Liver (tissue), 9 donors: Measurements from ENCODE around the gene PNKP. TPM values are rescaled to one million over a fixed set of nuclear protein-coding genes. Genes with fewer than 3 reads are reported as not detected.

Experiments used
- DNase-seq: peaks from one replicate; pipeline ENCODE4 v3.0.0-alpha.2; 2017; ENCODE audit warnings: low spot score
- H3K27ac ChIP-seq, 2 donors: one replicate each; pipeline ENCODE4 v1.7.0; 2013; ENCODE audit warnings: inconsistent platforms in 2 of 2, low read length in 2 of 2, control low read depth in 1 of 2, low read depth in 1 of 2, mild to moderate bottlenecking in 1 of 2
- H3K27me3 ChIP-seq, 4 donors: one replicate each; pipeline versions ENCODE4 v1.6.1 to v1.7.0; 2013; ENCODE audit warnings: low read length in 3 of 4, inconsistent platforms in 1 of 4, mild to moderate bottlenecking in 1 of 4, moderate library complexity in 1 of 4; ENCODE audit not compliant: control insufficient read depth in 4 of 4, insufficient read depth in 4 of 4
- H3K36me3 ChIP-seq, 4 donors: one replicate each; pipeline versions ENCODE4 v1.6.1 to v1.7.0; 2013; ENCODE audit warnings: low read length in 3 of 4, mild to moderate bottlenecking in 3 of 4, low read depth in 1 of 4, moderate library complexity in 1 of 4; ENCODE audit not compliant: control insufficient read depth in 4 of 4, insufficient read depth in 3 of 4
- H3K4me1 ChIP-seq, 4 donors: one replicate each; pipeline versions ENCODE4 v1.6.1 to v1.7.0; 2013; ENCODE audit warnings: low read length in 3 of 4, mild to moderate bottlenecking in 3 of 4, moderate library complexity in 1 of 4; ENCODE audit not compliant: control insufficient read depth in 4 of 4, insufficient read depth in 4 of 4
- H3K4me3 ChIP-seq, 3 donors: one replicate each; pipeline versions ENCODE4 v1.6.1 to v1.7.0; 2013; ENCODE audit warnings: low read length in 3 of 3, control low read depth in 1 of 3, low read depth in 1 of 3, mild to moderate bottlenecking in 1 of 3
- H3K9ac ChIP-seq, 2 donors: one replicate each; pipeline ENCODE4 v1.7.0; 2013; ENCODE audit warnings: low read length in 2 of 2, mild to moderate bottlenecking in 2 of 2, moderate library complexity in 2 of 2, control low read depth in 1 of 2, low read depth in 1 of 2
- H3K9me3 ChIP-seq, 4 donors: one replicate each; pipeline versions ENCODE4 v1.6.1 to v1.7.0; 2013; ENCODE audit warnings: low read length in 3 of 4; ENCODE audit not compliant: control insufficient read depth in 4 of 4
- EGR1 ChIP-seq, 2 donors: IDR thresholded peaks; 2 replicates each; pipeline ENCODE4 v1.6.1; 2016 to 2018; ENCODE audit warnings: antibody characterized with exemption in 2 of 2, low read depth in 2 of 2
- FOXA1 ChIP-seq: IDR thresholded peaks from 2 replicates; pipeline ENCODE4 v1.6.1; 2016; ENCODE audit warnings: antibody characterized with exemption
- GABPA ChIP-seq, 2 donors: IDR thresholded peaks in 1 of 2; conservative IDR thresholded peaks in 1 of 2; 2 replicates each; pipeline ENCODE4 v1.6.1; 2016; ENCODE audit warnings: antibody characterized with exemption in 2 of 2, mild to moderate bottlenecking in 1 of 2, moderate library complexity in 1 of 2
- HNF4A ChIP-seq, 2 donors: conservative IDR thresholded peaks; 2 replicates each; pipeline ENCODE4 v1.6.1; 2016; ENCODE audit warnings: antibody characterized with exemption in 2 of 2, mild to moderate bottlenecking in 2 of 2
- HNF4G ChIP-seq: IDR thresholded peaks from 2 replicates; pipeline ENCODE4 v1.6.1; 2016; ENCODE audit warnings: antibody characterized with exemption
- JUND ChIP-seq, 2 donors: IDR thresholded peaks; 2 replicates each; pipeline ENCODE4 v1.6.1; 2016; ENCODE audit warnings: antibody characterized with exemption in 2 of 2
- NR2F2 ChIP-seq: IDR thresholded peaks from 2 replicates; pipeline ENCODE4 v1.6.1; 2016; ENCODE audit warnings: antibody characterized with exemption
- RAD21 ChIP-seq, 2 donors: IDR thresholded peaks; 2 replicates each; pipeline ENCODE4 v1.6.1; 2016; ENCODE audit warnings: antibody characterized with exemption in 2 of 2, mild to moderate bottlenecking in 2 of 2
- RXRA ChIP-seq, 2 donors: IDR thresholded peaks; 2 replicates each; pipeline ENCODE4 v1.6.1; 2017 to 2018; ENCODE audit warnings: antibody characterized with exemption in 2 of 2, mild to moderate bottlenecking in 1 of 2
- SP1 ChIP-seq: IDR thresholded peaks from 2 replicates; pipeline ENCODE4 v1.6.1; 2018; ENCODE audit warnings: antibody characterized with exemption, mild to moderate bottlenecking
- TAF1 ChIP-seq: conservative IDR thresholded peaks from 2 replicates; pipeline ENCODE4 v1.6.1; 2016; ENCODE audit warnings: antibody characterized with exemption, mild to moderate bottlenecking
- YY1 ChIP-seq: IDR thresholded peaks from 2 replicates; pipeline ENCODE4 v1.6.1; 2016; ENCODE audit warnings: antibody characterized with exemption, mild to moderate bottlenecking
- WGBS: extraction: QIAGEN DNeasy Blood & Tissue Kit; methylation state at CpG from one replicate; pipeline ENCODE4 v1.1.7; 2013; 5-methylcytosine and 5-hydroxymethylcytosine counted together
- polyA plus RNA-seq, 2 donors: library from polyadenylated mRNA; stranded (reverse) in 1 of 2; unstranded in 1 of 2; fragments of 200-250 nt in 1 of 2; fragments of >200 nt in 1 of 2; fragmentation: Nextera tagmentation in 1 of 2; extraction: Ambion mirVana in 1 of 2; gene quantifications; one replicate each; pipeline versions ENCODE4 v1.2.1 to v1.2.3, GENCODE V29; 2013 to 2015
- total RNA-seq, 2 donors: library from RNA; depleted of rRNA; stranded (reverse); fragments of >200 nt; gene quantifications; one replicate each; pipeline ENCODE4 v1.2.3, GENCODE V29; 2014
- TF ChIP-seq, protein P1 (sequence below): IDR thresholded peaks from 2 replicates; pipeline ENCODE4 v1.6.1; 2016; ENCODE audit warnings: antibody characterized with exemption, mild to moderate bottlenecking
- TF ChIP-seq, protein P2 (sequence below): IDR thresholded peaks from 2 replicates; pipeline ENCODE4 v1.6.1; 2016; ENCODE audit warnings: antibody characterized with exemption
- TF ChIP-seq, protein P3 (sequence below): fragments of 150-350 bp; IDR thresholded peaks from 2 replicates; pipeline ENCODE4 v1.5.1; 2017; ENCODE audit warnings: improper control_type of control experiment, low read depth, low read length; ENCODE audit not compliant: missing input control
- TF ChIP-seq, protein P4 (sequence below): IDR thresholded peaks from 2 replicates; pipeline ENCODE4 v1.6.1; 2016; ENCODE audit warnings: antibody characterized with exemption
- TF ChIP-seq, protein P5 (sequence below): IDR thresholded peaks from 2 replicates; pipeline ENCODE4 v1.6.1; 2016; ENCODE audit warnings: antibody characterized with exemption
- donor health status: healthy.
- donor health status: healthy.
- donor health status: healthy.
- donor health status: healthy.
- donor health status: healthy.

The PNKP gene
- total and polyA plus RNA-seq, 4 donors: 17.3 to 30.9 (median 19.8) TPM

DNA sequence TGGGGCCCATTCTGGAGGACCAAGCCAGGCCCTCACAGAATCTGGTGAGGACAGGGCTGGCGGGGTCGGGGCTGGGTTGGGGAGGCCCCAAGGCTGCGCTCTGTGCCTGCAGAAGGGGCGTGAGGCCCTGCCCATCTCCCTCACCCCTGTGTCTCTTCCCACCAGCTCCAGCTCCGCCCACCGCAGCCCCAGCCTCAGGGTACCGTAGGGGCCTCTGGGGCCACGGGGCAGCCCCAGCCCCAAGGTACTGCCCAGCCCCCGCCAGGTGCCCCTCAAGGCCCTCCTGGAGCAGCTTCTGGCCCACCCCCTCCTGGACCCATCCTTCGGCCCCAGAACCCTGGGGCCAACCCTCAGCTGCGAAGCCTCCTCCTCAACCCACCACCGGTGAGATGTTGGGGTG, 31.8 kb downstream of the PNKP start:
- WGBS: 98% methylated on average over 12 of the region's 12 CpGs
- H3K9ac ChIP-seq: no peak overlapping the region

DNA sequence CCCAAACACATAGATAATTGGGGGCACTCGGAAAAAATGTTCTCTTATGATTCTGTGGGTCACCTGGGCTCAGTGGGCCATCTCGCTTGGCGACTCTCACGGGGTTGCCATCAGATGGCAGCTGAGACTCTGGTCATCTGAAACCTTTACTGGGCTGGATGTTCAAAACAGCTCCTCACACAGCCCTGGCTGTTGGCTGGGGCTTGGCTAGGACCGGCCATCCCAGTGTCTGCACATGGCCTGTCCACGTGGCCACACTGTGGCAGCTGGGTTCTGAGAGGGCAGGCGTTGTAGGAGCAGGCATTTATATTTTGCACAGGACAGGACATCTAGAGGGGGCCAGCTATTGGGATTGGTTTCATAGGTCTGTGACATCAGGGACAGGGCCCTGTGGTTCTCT, 33.8 kb downstream of the PNKP start:
- Histone ChIP-seq H3K9ac (no peak overlapping the region), H3K27ac (no peak overlapping the region)
- 97% methylated on average over 7 of the region's 7 CpGs for WGBS
- TF ChIP-seq SP1: no peak
- TF ChIP-seq EGR1 (IDR thresholded peaks at IDR 0.05; ENCODE audit: low read depth in 2 of 2): no peak
- TF ChIP-seq TAF1: no peak
- no peak for TF ChIP-seq HNF4G
- TF ChIP-seq, protein P1, sequence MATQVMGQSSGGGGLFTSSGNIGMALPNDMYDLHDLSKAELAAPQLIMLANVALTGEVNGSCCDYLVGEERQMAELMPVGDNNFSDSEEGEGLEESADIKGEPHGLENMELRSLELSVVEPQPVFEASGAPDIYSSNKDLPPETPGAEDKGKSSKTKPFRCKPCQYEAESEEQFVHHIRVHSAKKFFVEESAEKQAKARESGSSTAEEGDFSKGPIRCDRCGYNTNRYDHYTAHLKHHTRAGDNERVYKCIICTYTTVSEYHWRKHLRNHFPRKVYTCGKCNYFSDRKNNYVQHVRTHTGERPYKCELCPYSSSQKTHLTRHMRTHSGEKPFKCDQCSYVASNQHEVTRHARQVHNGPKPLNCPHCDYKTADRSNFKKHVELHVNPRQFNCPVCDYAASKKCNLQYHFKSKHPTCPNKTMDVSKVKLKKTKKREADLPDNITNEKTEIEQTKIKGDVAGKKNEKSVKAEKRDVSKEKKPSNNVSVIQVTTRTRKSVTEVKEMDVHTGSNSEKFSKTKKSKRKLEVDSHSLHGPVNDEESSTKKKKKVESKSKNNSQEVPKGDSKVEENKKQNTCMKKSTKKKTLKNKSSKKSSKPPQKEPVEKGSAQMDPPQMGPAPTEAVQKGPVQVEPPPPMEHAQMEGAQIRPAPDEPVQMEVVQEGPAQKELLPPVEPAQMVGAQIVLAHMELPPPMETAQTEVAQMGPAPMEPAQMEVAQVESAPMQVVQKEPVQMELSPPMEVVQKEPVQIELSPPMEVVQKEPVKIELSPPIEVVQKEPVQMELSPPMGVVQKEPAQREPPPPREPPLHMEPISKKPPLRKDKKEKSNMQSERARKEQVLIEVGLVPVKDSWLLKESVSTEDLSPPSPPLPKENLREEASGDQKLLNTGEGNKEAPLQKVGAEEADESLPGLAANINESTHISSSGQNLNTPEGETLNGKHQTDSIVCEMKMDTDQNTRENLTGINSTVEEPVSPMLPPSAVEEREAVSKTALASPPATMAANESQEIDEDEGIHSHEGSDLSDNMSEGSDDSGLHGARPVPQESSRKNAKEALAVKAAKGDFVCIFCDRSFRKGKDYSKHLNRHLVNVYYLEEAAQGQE: no peak
- TF ChIP-seq HNF4A (conservative IDR thresholded peaks at IDR 0.05): no peak
- TF ChIP-seq, protein P2, sequence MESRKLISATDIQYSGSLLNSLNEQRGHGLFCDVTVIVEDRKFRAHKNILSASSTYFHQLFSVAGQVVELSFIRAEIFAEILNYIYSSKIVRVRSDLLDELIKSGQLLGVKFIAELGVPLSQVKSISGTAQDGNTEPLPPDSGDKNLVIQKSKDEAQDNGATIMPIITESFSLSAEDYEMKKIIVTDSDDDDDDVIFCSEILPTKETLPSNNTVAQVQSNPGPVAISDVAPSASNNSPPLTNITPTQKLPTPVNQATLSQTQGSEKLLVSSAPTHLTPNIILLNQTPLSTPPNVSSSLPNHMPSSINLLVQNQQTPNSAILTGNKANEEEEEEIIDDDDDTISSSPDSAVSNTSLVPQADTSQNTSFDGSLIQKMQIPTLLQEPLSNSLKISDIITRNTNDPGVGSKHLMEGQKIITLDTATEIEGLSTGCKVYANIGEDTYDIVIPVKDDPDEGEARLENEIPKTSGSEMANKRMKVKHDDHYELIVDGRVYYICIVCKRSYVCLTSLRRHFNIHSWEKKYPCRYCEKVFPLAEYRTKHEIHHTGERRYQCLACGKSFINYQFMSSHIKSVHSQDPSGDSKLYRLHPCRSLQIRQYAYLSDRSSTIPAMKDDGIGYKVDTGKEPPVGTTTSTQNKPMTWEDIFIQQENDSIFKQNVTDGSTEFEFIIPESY: no peak
- no peak for TF ChIP-seq RXRA (IDR thresholded peaks at IDR 0.05)
- TF ChIP-seq GABPA (IDR thresholded peaks at IDR 0.05 in 1 of 2, conservative IDR thresholded peaks at IDR 0.05 in 1 of 2): no peak
- TF ChIP-seq, protein P3, sequence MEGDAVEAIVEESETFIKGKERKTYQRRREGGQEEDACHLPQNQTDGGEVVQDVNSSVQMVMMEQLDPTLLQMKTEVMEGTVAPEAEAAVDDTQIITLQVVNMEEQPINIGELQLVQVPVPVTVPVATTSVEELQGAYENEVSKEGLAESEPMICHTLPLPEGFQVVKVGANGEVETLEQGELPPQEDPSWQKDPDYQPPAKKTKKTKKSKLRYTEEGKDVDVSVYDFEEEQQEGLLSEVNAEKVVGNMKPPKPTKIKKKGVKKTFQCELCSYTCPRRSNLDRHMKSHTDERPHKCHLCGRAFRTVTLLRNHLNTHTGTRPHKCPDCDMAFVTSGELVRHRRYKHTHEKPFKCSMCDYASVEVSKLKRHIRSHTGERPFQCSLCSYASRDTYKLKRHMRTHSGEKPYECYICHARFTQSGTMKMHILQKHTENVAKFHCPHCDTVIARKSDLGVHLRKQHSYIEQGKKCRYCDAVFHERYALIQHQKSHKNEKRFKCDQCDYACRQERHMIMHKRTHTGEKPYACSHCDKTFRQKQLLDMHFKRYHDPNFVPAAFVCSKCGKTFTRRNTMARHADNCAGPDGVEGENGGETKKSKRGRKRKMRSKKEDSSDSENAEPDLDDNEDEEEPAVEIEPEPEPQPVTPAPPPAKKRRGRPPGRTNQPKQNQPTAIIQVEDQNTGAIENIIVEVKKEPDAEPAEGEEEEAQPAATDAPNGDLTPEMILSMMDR: no peak
- TF ChIP-seq RAD21 (IDR thresholded peaks at IDR 0.05): no peak
- TF ChIP-seq NR2F2: no peak

More for the DNA sequence above, 31.8 kb downstream of the PNKP start:
- no peaks in the 10 kb centered on the region for H3K27me3 ChIP-seq
- H3K9me3 ChIP-seq: no peaks in the 10 kb centered on the region
- no peak overlapping the region for H3K4me3 ChIP-seq
- no peak overlapping the region for H3K27ac ChIP-seq
- no peaks in the 10 kb centered on the region for H3K4me1 ChIP-seq
- peaks cover 9 to 56% (median 28%) of the 10 kb centered on the region in 4 donors for H3K36me3 ChIP-seq
- DNase-seq: no peak
- TF ChIP-seq, protein P2: no peak
- TF ChIP-seq, protein P4, sequence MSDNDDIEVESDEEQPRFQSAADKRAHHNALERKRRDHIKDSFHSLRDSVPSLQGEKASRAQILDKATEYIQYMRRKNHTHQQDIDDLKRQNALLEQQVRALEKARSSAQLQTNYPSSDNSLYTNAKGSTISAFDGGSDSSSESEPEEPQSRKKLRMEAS: no peak
- no peak for TF ChIP-seq SP1
- TF ChIP-seq RXRA (IDR thresholded peaks at IDR 0.05): no peak
- no peak for TF ChIP-seq HNF4A (conservative IDR thresholded peaks at IDR 0.05)
- TF ChIP-seq TAF1: no peak
- TF ChIP-seq RAD21 (IDR thresholded peaks at IDR 0.05): no peak
- TF ChIP-seq FOXA1: no peak
- TF ChIP-seq NR2F2: no peak
- TF ChIP-seq, protein P5, sequence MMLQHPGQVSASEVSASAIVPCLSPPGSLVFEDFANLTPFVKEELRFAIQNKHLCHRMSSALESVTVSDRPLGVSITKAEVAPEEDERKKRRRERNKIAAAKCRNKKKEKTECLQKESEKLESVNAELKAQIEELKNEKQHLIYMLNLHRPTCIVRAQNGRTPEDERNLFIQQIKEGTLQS: no peak
- TF ChIP-seq, protein P3: no peak
- TF ChIP-seq GABPA (IDR thresholded peaks at IDR 0.05 in 1 of 2, conservative IDR thresholded peaks at IDR 0.05 in 1 of 2): no peak
- TF ChIP-seq JUND (IDR thresholded peaks at IDR 0.05): no peak
- no peak for TF ChIP-seq YY1

More for the DNA sequence above, 33.8 kb downstream of the PNKP start:
- Histone ChIP-seq H3K36me3 (peaks cover 5 to 48% (median 22%) of the 10 kb centered on the region in 4 donors), H3K4me3 (no peak overlapping the region), H3K9me3 (no peaks in the 10 kb centered on the region), H3K27me3 (no peaks in the 10 kb centered on the region), H3K4me1 (no peaks in the 10 kb centered on the region)
- DNase-seq: no peak
